Hepatocyte (in vitro differentiated cells): ENCODE results near the gene CATSPERD. TPM values are rescaled to one million over a fixed set of nuclear protein-coding genes. Genes with fewer than 3 reads are reported as not detected.
"Not testable (repeated sequence)": the region's sequence is repeated elsewhere in the genome, so short reads cannot be mapped to it uniquely, and the experiment has no call there.

ENCODE experiments used
- DNase-seq: peaks from one replicate; pipeline ENCODE4 v3.0.0-alpha.2; 2016; ENCODE audit warnings: low spot score
- H2AFZ ChIP-seq: fragments of 200-600 bp; sonication (generic); 2 replicates; pipeline ENCODE4 v1.6.0; 2016; ENCODE audit warnings: antibody characterized with exemption, mild to moderate bottlenecking
- H3K27ac ChIP-seq: fragments of 200-600 bp; sonication (generic); 2 replicates; pipeline ENCODE4 v1.5.1; 2016; ENCODE audit warnings: mild to moderate bottlenecking
- H3K27me3 ChIP-seq: fragments of 200-600 bp; sonication (generic); 2 replicates; pipeline ENCODE4 v1.6.1; 2016
- H3K36me3 ChIP-seq: fragments of 200-600 bp; sonication (generic); replicated peaks from 2 replicates; pipeline ENCODE4 v1.5.1; 2016; ENCODE audit warnings: low read depth; ENCODE audit not compliant: insufficient read depth
- H3K4me1 ChIP-seq: fragments of 200-600 bp; sonication (generic); 2 replicates; pipeline ENCODE4 v1.5.1; 2016; ENCODE audit warnings: mild to moderate bottlenecking, moderate library complexity; ENCODE audit not compliant: insufficient read depth
- H3K4me2 ChIP-seq: fragments of 200-600 bp; sonication (generic); 2 replicates; pipeline ENCODE4 v1.6.0; 2016
- H3K4me3 ChIP-seq: fragments of 200-600 bp; sonication (generic); 2 replicates; pipeline ENCODE4 v1.5.1; 2016; ENCODE audit warnings: mild to moderate bottlenecking
- H3K79me2 ChIP-seq: fragments of 200-600 bp; sonication (generic); 2 replicates; pipeline ENCODE4 v1.6.0; 2017; ENCODE audit warnings: mild to moderate bottlenecking
- H3K9me2 ChIP-seq: fragments of 200-600 bp; sonication (generic); replicated peaks from 2 replicates; pipeline ENCODE4 v1.6.0; 2017; ENCODE audit warnings: mild to moderate bottlenecking; ENCODE audit not compliant: insufficient read depth
- H3K9me3 ChIP-seq: fragments of 200-600 bp; sonication (generic); 2 replicates; pipeline ENCODE4 v1.5.1; 2016; ENCODE audit warnings: low read depth, mild to moderate bottlenecking
- H4K20me1 ChIP-seq: fragments of 200-600 bp; sonication (generic); 2 replicates; pipeline ENCODE4 v1.6.0; 2016; ENCODE audit warnings: mild to moderate bottlenecking; ENCODE audit not compliant: insufficient read depth, poor library complexity, severe bottlenecking
- CTCF ChIP-seq: fragments of 200-600 bp; sonication (generic); IDR thresholded peaks from 2 replicates; pipeline ENCODE4 v1.5.1; 2016; ENCODE audit warnings: antibody characterized with exemption, mild to moderate bottlenecking; ENCODE audit not compliant: poor library complexity
- EZH2 ChIP-seq: fragments of 200-600 bp; sonication (generic); IDR thresholded peaks from 2 replicates; pipeline ENCODE4 v1.6.1; 2016; ENCODE audit warnings: antibody characterized with exemption, mild to moderate bottlenecking, borderline replicate concordance
- EZH2phosphoT487 ChIP-seq: fragments of 200-600 bp; sonication (generic); IDR thresholded peaks from one replicate; pipeline ENCODE4 v1.6.1; 2018; ENCODE audit warnings: antibody characterized with exemption, mild to moderate bottlenecking, low read depth, moderate library complexity; ENCODE audit not compliant: unreplicated experiment, severe bottlenecking
- WGBS: methylation state at CpG from one replicate; pipeline ENCODE4 v1.1.6; 2016; ENCODE audit warnings: low lambda C conversion rate; ENCODE audit errors: missing lambda C conversion rate; 5-methylcytosine and 5-hydroxymethylcytosine counted together
- polyA plus RNA-seq: library from polyadenylated mRNA; unstranded; fragments of >200 nt; fragmentation: Nextera tagmentation; extraction: Ambion mirVana; gene quantifications from 2 replicates; pipeline ENCODE4 v1.2.1, GENCODE V29; 2016
- total RNA-seq: library from RNA; depleted of rRNA; stranded (reverse); fragments of >200 nt; gene quantifications from 2 replicates; pipeline ENCODE4 v1.2.3, GENCODE V29; 2014

Gene CATSPERD
- total and polyA plus RNA-seq, 2 experiments from 2014 or later = not detected

- Histone ChIP-seq H3K27me3 (no peaks in the 10 kb centered on the region), H3K4me3 (no peak overlapping the region), H3K4me2 (no peak overlapping the region), H4K20me1 (peaks cover 10% of the 10 kb centered on the region), H3K4me1 (no peaks in the 10 kb centered on the region), H3K9me2 (no peaks in the 10 kb centered on the region), H3K79me2 (peaks cover 3% of the 10 kb centered on the region), H3K36me3 (no peaks in the 10 kb centered on the region), H3K9me3 (no peaks in the 10 kb centered on the region), H2AFZ (no peak overlapping the region), H3K27ac (no peak overlapping the region)
- DNase-seq = peak; percentile 2
- WGBS = 97% methylated on average over 22 of the region's 22 CpGs
- TF ChIP-seq CTCF (no peak), EZH2phosphoT487 (no peak), EZH2 (no peak)
These were observed 19.9 kb upstream of the CATSPERD start for GRCh38 chr19:5700455-5701092.

- not testable (repeated sequence) for H3K27me3 ChIP-seq, H3K4me1 ChIP-seq, H3K4me2 ChIP-seq, DNase-seq, H2AFZ ChIP-seq, H3K36me3 ChIP-seq, H3K27ac ChIP-seq, H4K20me1 ChIP-seq, H3K79me2 ChIP-seq, H3K4me3 ChIP-seq, H3K9me2 ChIP-seq, H3K9me3 ChIP-seq
- WGBS = no CpG with 5 or more reads among the region's 28 CpGs
These were observed 18.4 kb upstream of the CATSPERD start for GRCh38 chr19:5702053-5702410.

DNA sequence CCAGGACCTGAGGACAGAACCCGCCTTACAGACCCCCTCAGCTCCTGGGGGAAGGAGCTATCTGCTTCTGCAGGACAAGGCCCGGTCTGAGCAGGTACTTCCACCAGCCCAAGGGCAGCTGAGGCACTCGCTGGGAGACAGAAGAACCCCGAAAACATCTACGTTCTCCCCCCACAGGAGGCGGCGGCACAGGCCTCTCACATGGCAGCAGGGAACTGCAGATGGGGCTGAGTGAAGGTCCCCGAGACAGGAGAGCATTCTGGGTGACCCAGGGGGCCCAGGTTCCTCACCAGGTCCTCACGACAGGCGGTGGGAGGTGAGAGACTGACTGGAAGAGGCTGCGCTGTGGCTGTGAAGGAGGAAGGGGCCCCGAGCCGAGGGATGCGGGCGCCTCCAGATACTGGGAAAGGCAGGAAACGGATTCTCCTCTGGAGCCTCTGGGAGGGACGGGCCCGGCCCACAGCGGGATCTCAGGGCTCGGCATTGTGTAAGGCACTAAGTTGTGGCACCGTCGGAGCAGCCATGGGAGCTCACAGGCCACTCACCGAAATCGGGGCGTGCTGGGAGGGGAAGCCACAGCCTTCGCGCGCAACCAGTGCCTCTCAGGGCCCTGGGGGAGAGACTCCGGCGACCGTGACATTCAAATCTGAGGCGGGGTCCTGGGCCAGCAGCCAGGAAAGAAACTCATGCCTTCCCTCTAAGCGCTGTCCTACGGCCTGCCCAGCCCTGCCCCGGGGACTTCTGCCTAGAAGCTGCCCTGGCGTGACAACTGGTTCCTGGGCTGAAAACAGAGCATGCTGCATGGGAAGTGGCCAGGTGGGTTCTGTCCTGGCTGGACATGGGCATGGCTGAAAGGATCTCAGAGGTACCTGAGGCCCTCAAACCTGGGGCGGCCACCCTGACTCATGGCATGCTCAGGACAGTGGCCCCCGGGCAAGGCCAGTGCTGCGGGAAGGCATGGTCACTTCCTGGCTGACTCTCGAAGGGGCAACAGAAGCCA, 16.3 kb upstream of the CATSPERD start:
- no peak overlapping the region for H3K27ac ChIP-seq
- no peaks in the 10 kb centered on the region for H3K36me3 ChIP-seq
- no peak overlapping the region for H2AFZ ChIP-seq
- no peak for DNase-seq
- no peaks in the 10 kb centered on the region for H4K20me1 ChIP-seq
- TF ChIP-seq CTCF (no peak), EZH2phosphoT487 (no peak), EZH2 (no peak)
- H3K4me3 ChIP-seq = no peak overlapping the region
- H3K79me2 ChIP-seq = no peaks in the 10 kb centered on the region
- WGBS = 97% methylated on average over 40 of the region's 40 CpGs
- H3K9me3 ChIP-seq = no peaks in the 10 kb centered on the region
- H3K27me3 ChIP-seq = no peaks in the 10 kb centered on the region
- no peaks in the 10 kb centered on the region for H3K4me1 ChIP-seq
- no peaks in the 10 kb centered on the region for H3K9me2 ChIP-seq
- no peak overlapping the region for H3K4me2 ChIP-seq

DNA sequence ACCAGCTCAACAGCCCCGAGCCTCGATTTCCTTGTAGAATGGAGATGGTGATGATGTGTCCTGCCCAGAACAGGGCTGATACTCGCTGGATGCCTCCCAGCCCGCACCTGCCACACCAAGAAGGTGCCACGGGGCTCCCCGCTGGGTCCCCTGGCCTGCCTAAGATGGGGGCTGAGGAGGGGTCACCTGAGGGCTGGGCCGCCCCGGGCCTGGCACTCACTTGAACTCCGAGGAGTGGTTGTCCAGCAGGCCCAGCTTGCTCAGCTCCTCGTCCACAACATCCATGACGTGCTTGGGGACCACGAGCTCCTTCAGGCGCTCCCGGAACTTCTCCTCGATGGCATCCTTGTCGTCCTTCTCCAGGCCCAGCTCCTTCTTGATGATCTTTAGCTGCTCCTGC, 14.9 kb upstream of the CATSPERD start:
- Histone ChIP-seq H2AFZ (no peak overlapping the region), H4K20me1 (no peaks in the 10 kb centered on the region), H3K4me1 (no peaks in the 10 kb centered on the region), H3K9me3 (no peaks in the 10 kb centered on the region), H3K4me2 (no peak overlapping the region), H3K27me3 (no peaks in the 10 kb centered on the region), H3K9me2 (no peaks in the 10 kb centered on the region), H3K36me3 (no peaks in the 10 kb centered on the region), H3K27ac (no peak overlapping the region), H3K79me2 (no peaks in the 10 kb centered on the region), H3K4me3 (no peak overlapping the region)
- DNase-seq = no peak
- TF ChIP-seq CTCF (no peak), EZH2 (no peak), EZH2phosphoT487 (no peak)
- WGBS = 90% methylated on average over 16 of the region's 16 CpGs
